CD8-positive, alpha-beta memory T cell (primary cell): ENCODE results near the gene HS3ST5. TPM values are rescaled to one million over a fixed set of nuclear protein-coding genes. Genes with fewer than 3 reads are reported as not detected.

Source experiments
- CTCF ChIA-PET: fragments of 350-600 bp; sonication (Branson Sonifier 250); formaldehyde crosslinking; loops from one replicate; lab custom pipeline; 2021; ENCODE audit warnings: antibody characterized with exemption; lab: Charles Lee
- POLR2A ChIA-PET: fragments of 350-600 bp; sonication (Branson Sonifier 250); formaldehyde crosslinking; loops from one replicate; lab custom pipeline; 2021; ENCODE audit warnings: antibody characterized with exemption; lab: Charles Lee
- DNase-seq, 5 donors: peaks; one replicate each; pipeline versions ENCODE4 v3.0.0 to v3.0.0-alpha.2; 2020 to 2022; ENCODE audit warnings: mixed read lengths in 1 of 5
- H3K27ac ChIP-seq: one replicate; pipeline ENCODE4 v1.7.0; 2013; ENCODE audit warnings: low read depth, mild to moderate bottlenecking, low read length, moderate library complexity
- H3K27me3 ChIP-seq: 2 replicates; pipeline ENCODE4 v1.7.0; 2013; ENCODE audit warnings: low read length, mild to moderate bottlenecking; ENCODE audit not compliant: insufficient read depth, poor library complexity, severe bottlenecking
- H3K36me3 ChIP-seq: 2 replicates; pipeline ENCODE4 v1.7.0; 2013; ENCODE audit warnings: mild to moderate bottlenecking, low read length, moderate library complexity; ENCODE audit not compliant: insufficient read depth
- H3K4me1 ChIP-seq: 2 replicates; pipeline ENCODE4 v1.7.0; 2013; ENCODE audit warnings: mild to moderate bottlenecking, low read length, moderate library complexity; ENCODE audit not compliant: insufficient read depth
- H3K4me3 ChIP-seq: 2 replicates; pipeline ENCODE4 v1.7.0; 2013; ENCODE audit warnings: mild to moderate bottlenecking, low read length
- H3K9me3 ChIP-seq: 2 replicates; pipeline ENCODE4 v1.7.0; 2013; ENCODE audit warnings: mild to moderate bottlenecking, low read length
- H3K27ac Mint-ChIP-seq, 8 donors: one replicate each; pipeline ENCODE4 v1.8.0; 2020 to 2021; ENCODE audit warnings: mixed read lengths in 8 of 8, mild to moderate bottlenecking in 6 of 8, inconsistent platforms in 3 of 8, moderate library complexity in 3 of 8
- H3K27me3 Mint-ChIP-seq, 2 donors: one replicate each; pipeline ENCODE4 v1.8.0; 2020 to 2021; ENCODE audit warnings: mixed read lengths in 2 of 2, mild to moderate bottlenecking in 1 of 2, moderate library complexity in 1 of 2
- H3K36me3 Mint-ChIP-seq, 3 donors: one replicate each; pipeline ENCODE4 v1.8.0; 2020 to 2021; ENCODE audit warnings: mixed read lengths in 3 of 3, inconsistent platforms in 1 of 3, mild to moderate bottlenecking in 1 of 3
- H3K4me1 Mint-ChIP-seq, 3 donors: one replicate each; pipeline ENCODE4 v1.8.0; 2020 to 2021; ENCODE audit warnings: mixed read lengths in 3 of 3, inconsistent platforms in 1 of 3, mild to moderate bottlenecking in 1 of 3
- H3K4me3 Mint-ChIP-seq, 7 donors: one replicate each; pipeline ENCODE4 v1.8.0; 2020 to 2021; ENCODE audit warnings: mixed read lengths in 7 of 7, mild to moderate bottlenecking in 6 of 7, moderate library complexity in 4 of 7, inconsistent platforms in 2 of 7
- H3K9me3 Mint-ChIP-seq, 5 donors: one replicate each; pipeline ENCODE4 v1.8.0; 2020 to 2022; ENCODE audit warnings: mixed read lengths in 5 of 5, mild to moderate bottlenecking in 3 of 5, moderate library complexity in 2 of 5, inconsistent platforms in 1 of 5
- polyA plus RNA-seq: library from polyadenylated mRNA; unstranded; fragments of 300-500 nt; fragmentation: Illumina TruSeq; gene quantifications from one replicate; pipeline ENCODE4 v1.2.3, GENCODE V29; 2021
- total RNA-seq, 2 experiments: library from RNA; stranded (reverse); gene quantifications; one replicate each; pipeline ENCODE4 v1.2.3, GENCODE V29; 2021

HS3ST5 gene
- total RNA-seq (not detected), polyA plus RNA-seq (not detected)

GRCh38 chr6:114342826-114343781, at the start of gene HS3ST5:
Gene HS3ST5, minus strand, starts transcription at chr6:114343023. Its CDS starts 280,178 bp downstream, at chr6:114062845.
- CTCF ChIA-PET, result no interaction called here
- Histone ChIP-seq H3K27me3 (no peaks in the 10 kb centered on the region), H3K4me3 (no peak within 1 kb of the TSS), H3K36me3 (no peaks in the 10 kb centered on the region), H3K27ac (no peak within 1 kb of the TSS), H3K9me3 (no peaks in the 10 kb centered on the region), H3K4me1 (no peaks in the 10 kb centered on the region)
- Mint-ChIP-seq H3K9me3 (peaks cover 0 to 7% (median 3%) of the 10 kb centered on the region in 5 donors), H3K36me3 (peaks cover 0 to 4% (median 0%) of the 10 kb centered on the region in 3 donors), H3K27me3 (peaks cover 9 to 22% of the 10 kb centered on the region in 2 donors), H3K27ac (no peak within 1 kb of the TSS), H3K4me1 (peaks cover 2 to 8% (median 4%) of the 10 kb centered on the region in 3 donors), H3K4me3 (no peak within 1 kb of the TSS)
- POLR2A ChIA-PET, result no interaction called here
- no peak for DNase-seq

GRCh38 chr6:114390176-114390575, 47.4 kb upstream of the HS3ST5 start:
- H3K36me3 ChIP-seq, result no peaks in the 10 kb centered on the region
- no peak overlapping the region for H3K27ac ChIP-seq
- H3K9me3 ChIP-seq, result no peaks in the 10 kb centered on the region
- ChIA-PET CTCF (no interaction called here), POLR2A (no interaction called here)
- DNase-seq, result no peak
- no peak overlapping the region for H3K4me3 ChIP-seq
- Mint-ChIP-seq H3K36me3 (no peaks in the 10 kb centered on the region), H3K27ac (no peak overlapping the region), H3K4me1 (no peaks in the 10 kb centered on the region), H3K4me3 (no peak overlapping the region), H3K27me3 (no peaks in the 10 kb centered on the region), H3K9me3 (no peaks in the 10 kb centered on the region)
- H3K27me3 ChIP-seq, result no peaks in the 10 kb centered on the region
- no peaks in the 10 kb centered on the region for H3K4me1 ChIP-seq

GRCh38 chr6:114389111-114389510, 46.3 kb upstream of the HS3ST5 start:
- H3K36me3 Mint-ChIP-seq, result no peaks in the 10 kb centered on the region
- no peak for DNase-seq
- H3K27me3 Mint-ChIP-seq, result no peaks in the 10 kb centered on the region
- H3K4me3 Mint-ChIP-seq, result no peak overlapping the region
- ChIA-PET POLR2A (no interaction called here), CTCF (no interaction called here)
- no peaks in the 10 kb centered on the region for H3K9me3 Mint-ChIP-seq
- Histone ChIP-seq H3K4me3 (no peak overlapping the region), H3K36me3 (no peaks in the 10 kb centered on the region), H3K9me3 (no peaks in the 10 kb centered on the region), H3K27ac (no peak overlapping the region), H3K27me3 (no peaks in the 10 kb centered on the region), H3K4me1 (no peaks in the 10 kb centered on the region)
- no peaks in the 10 kb centered on the region for H3K4me1 Mint-ChIP-seq
- H3K27ac Mint-ChIP-seq, result no peak overlapping the region

GRCh38 chr6:114382406-114382805, 39.6 kb upstream of the HS3ST5 start:
- no peaks in the 10 kb centered on the region for H3K27me3 ChIP-seq
- no peak for DNase-seq

GRCh38 chr6:114377881-114378280, 35.1 kb upstream of the HS3ST5 start:
- Histone ChIP-seq H3K9me3 (no peaks in the 10 kb centered on the region), H3K27ac (no peak overlapping the region), H3K36me3 (no peaks in the 10 kb centered on the region), H3K4me3 (no peak overlapping the region), H3K4me1 (no peaks in the 10 kb centered on the region), H3K27me3 (no peaks in the 10 kb centered on the region)
- Mint-ChIP-seq H3K36me3 (no peaks in the 10 kb centered on the region), H3K27me3 (no peaks in the 10 kb centered on the region), H3K9me3 (no peaks in the 10 kb centered on the region), H3K27ac (no peak overlapping the region), H3K4me1 (no peaks in the 10 kb centered on the region), H3K4me3 (no peak overlapping the region)
- ChIA-PET POLR2A (no interaction called here), CTCF (no interaction called here)
- no peak for DNase-seq

More at GRCh38 chr6:114382406-114382805, 39.6 kb upstream of the HS3ST5 start:
- Mint-ChIP-seq H3K4me1 (no peaks in the 10 kb centered on the region), H3K27ac (no peak overlapping the region), H3K27me3 (no peaks in the 10 kb centered on the region), H3K36me3 (no peaks in the 10 kb centered on the region), H3K4me3 (no peak overlapping the region), H3K9me3 (no peaks in the 10 kb centered on the region)
- CTCF ChIA-PET, result no interaction called here
- no peak overlapping the region for H3K4me3 ChIP-seq
- H3K36me3 ChIP-seq, result no peaks in the 10 kb centered on the region
- no peak overlapping the region for H3K27ac ChIP-seq
- POLR2A ChIA-PET, result no interaction called here
- no peaks in the 10 kb centered on the region for H3K4me1 ChIP-seq
- no peaks in the 10 kb centered on the region for H3K9me3 ChIP-seq

GRCh38 chr6:114376611-114377175, 33.9 kb upstream of the HS3ST5 start:
- no peaks in the 10 kb centered on the region for H3K4me1 Mint-ChIP-seq
- no peaks in the 10 kb centered on the region for H3K27me3 ChIP-seq
- H3K36me3 ChIP-seq, result no peaks in the 10 kb centered on the region
- no peaks in the 10 kb centered on the region for H3K36me3 Mint-ChIP-seq
- H3K4me1 ChIP-seq, result no peaks in the 10 kb centered on the region
- H3K4me3 ChIP-seq, result no peak overlapping the region
- H3K4me3 Mint-ChIP-seq, result no peak overlapping the region
- H3K9me3 Mint-ChIP-seq, result no peaks in the 10 kb centered on the region
- ChIA-PET CTCF (no interaction called here), POLR2A (no interaction called here)
- H3K27me3 Mint-ChIP-seq, result no peaks in the 10 kb centered on the region
- no peak overlapping the region for H3K27ac ChIP-seq
- no peaks in the 10 kb centered on the region for H3K9me3 ChIP-seq
- no peak for DNase-seq
- no peak overlapping the region for H3K27ac Mint-ChIP-seq

GRCh38 chr6:114375541-114376192, 32.8 kb upstream of the HS3ST5 start:
- ChIA-PET CTCF (no interaction called here), POLR2A (no interaction called here)
- no peaks in the 10 kb centered on the region for H3K27me3 Mint-ChIP-seq
- H3K4me3 Mint-ChIP-seq, result no peak overlapping the region
- no peaks in the 10 kb centered on the region for H3K9me3 Mint-ChIP-seq
- H3K36me3 Mint-ChIP-seq, result no peaks in the 10 kb centered on the region
- H3K4me1 Mint-ChIP-seq, result no peaks in the 10 kb centered on the region
- Histone ChIP-seq H3K27ac (no peak overlapping the region), H3K4me1 (no peaks in the 10 kb centered on the region), H3K27me3 (no peaks in the 10 kb centered on the region), H3K4me3 (no peak overlapping the region), H3K36me3 (no peaks in the 10 kb centered on the region), H3K9me3 (no peaks in the 10 kb centered on the region)
- H3K27ac Mint-ChIP-seq, result no peak overlapping the region
- no peak for DNase-seq
